Neural progenitor cell (in vitro differentiated cells): ENCODE results near the gene TPSAB1. TPM values are rescaled to one million over a fixed set of nuclear protein-coding genes. Genes with fewer than 3 reads are reported as not detected.

Experiments used
- DNase-seq: peaks from one replicate; pipeline ENCODE4 v3.0.0-alpha.2; 2016; ENCODE audit warnings: low spot score
- H2AFZ ChIP-seq: fragments of 200-600 bp; sonication (generic); replicated peaks from 2 replicates; pipeline ENCODE4 v1.6.1; 2016; ENCODE audit warnings: antibody characterized with exemption
- H3F3A ChIP-seq: fragments of 200-600 bp; sonication (generic); 2 replicates; pipeline ENCODE4 v1.6.1; 2016; ENCODE audit warnings: antibody characterized with exemption, low read depth
- H3K27ac ChIP-seq: fragments of 200-600 bp; sonication (generic); 2 replicates; pipeline ENCODE4 v1.5.1; 2016; ENCODE audit warnings: mild to moderate bottlenecking
- H3K27me3 ChIP-seq: fragments of 200-600 bp; sonication (generic); 2 replicates; pipeline ENCODE4 v1.6.1; 2016; ENCODE audit warnings: mild to moderate bottlenecking, moderate library complexity
- H3K36me3 ChIP-seq: fragments of 200-600 bp; sonication (generic); 2 replicates; pipeline ENCODE4 v1.5.1; 2016
- H3K4me1 ChIP-seq: fragments of 200-600 bp; sonication (generic); 2 replicates; pipeline ENCODE4 v1.6.1; 2016; ENCODE audit warnings: mixed run types
- H3K4me2 ChIP-seq: fragments of 200-600 bp; sonication (generic); 2 replicates; pipeline ENCODE4 v1.6.1; 2016
- H3K4me3 ChIP-seq: fragments of 200-600 bp; sonication (generic); 2 replicates; pipeline ENCODE4 v1.5.1; 2016
- H3K79me2 ChIP-seq: fragments of 200-600 bp; sonication (generic); 2 replicates; pipeline ENCODE4 v1.6.1; 2016; ENCODE audit warnings: low read depth
- H3K9ac ChIP-seq: fragments of 200-600 bp; sonication (generic); 2 replicates; pipeline ENCODE4 v1.6.1; 2016
- H3K9me3 ChIP-seq: fragments of 200-600 bp; sonication (generic); 2 replicates; pipeline ENCODE4 v1.5.1; 2016; ENCODE audit warnings: low read depth
- H4K20me1 ChIP-seq: fragments of 200-600 bp; sonication (generic); 2 replicates; pipeline ENCODE4 v1.6.1; 2016; ENCODE audit warnings: low read depth
- H3K27ac Mint-ChIP-seq: 3 replicates; pipeline ENCODE4 v1.8.0; 2021; ENCODE audit warnings: mixed read lengths
- H3K27me3 Mint-ChIP-seq: 2 replicates; pipeline ENCODE4 v1.8.0; 2022; ENCODE audit warnings: low read depth, mild to moderate bottlenecking, inconsistent platforms, moderate library complexity, mixed read lengths; ENCODE audit not compliant: insufficient read depth
- H3K36me3 Mint-ChIP-seq: 3 replicates; pipeline ENCODE4 v1.8.0; 2021; ENCODE audit warnings: mixed read lengths
- H3K4me1 Mint-ChIP-seq: 3 replicates; pipeline ENCODE4 v1.8.0; 2021; ENCODE audit warnings: mixed read lengths
- H3K4me3 Mint-ChIP-seq: 3 replicates; pipeline ENCODE4 v1.8.0; 2021; ENCODE audit warnings: mild to moderate bottlenecking, moderate library complexity, mixed read lengths
- H3K9me3 Mint-ChIP-seq: 3 replicates; pipeline ENCODE4 v1.8.0; 2020; ENCODE audit warnings: mixed read lengths
- CTCF ChIP-seq: fragments of 200-600 bp; sonication (generic); IDR thresholded peaks from 2 replicates; pipeline ENCODE4 v1.5.1; 2017; ENCODE audit warnings: antibody characterized with exemption, mild to moderate bottlenecking
- EZH2 ChIP-seq: fragments of 200-600 bp; sonication (generic); IDR thresholded peaks from 2 replicates; pipeline ENCODE4 v1.6.1; 2017; ENCODE audit warnings: antibody characterized with exemption, mild to moderate bottlenecking, moderate library complexity
- EZH2phosphoT487 ChIP-seq: fragments of 200-600 bp; sonication (generic); IDR thresholded peaks from 2 replicates; pipeline ENCODE4 v1.6.1; 2017; ENCODE audit warnings: antibody characterized with exemption
- total RNA-seq: library from RNA; depleted of rRNA; stranded (reverse); fragments of >200 nt; gene quantifications from 2 replicates; pipeline ENCODE4 v1.2.3, GENCODE V29; 2015; ENCODE audit warnings: low replicate concordance

The TPSAB1 gene
- total RNA-seq, 1 donor from 2014 or later: not detected

- Mint-ChIP-seq H3K9me3 (peaks cover 4% of the 10 kb centered on the region), H3K27me3 (peaks cover 18% of the 10 kb centered on the region), H3K36me3 (no peaks in the 10 kb centered on the region), H3K4me3 (peak overlapping the region; percentile 33), H3K27ac (peak overlapping the region; percentile 52), H3K4me1 (peaks cover 2% of the 10 kb centered on the region)
- no peaks in the 10 kb centered on the region for H4K20me1 ChIP-seq
- no peak overlapping the region for H3K27ac ChIP-seq
- no peaks in the 10 kb centered on the region for H3F3A ChIP-seq
- no peak overlapping the region for H3K4me2 ChIP-seq
- TF ChIP-seq EZH2phosphoT487: no peak
- no peak for TF ChIP-seq EZH2
- TF ChIP-seq CTCF: no peak
- no peak overlapping the region for H3K4me3 ChIP-seq
- no peak overlapping the region for H2AFZ ChIP-seq
- no peaks in the 10 kb centered on the region for H3K79me2 ChIP-seq
- H3K4me1 ChIP-seq: peaks cover under 1% of the 10 kb centered on the region
- no peak overlapping the region for H3K9ac ChIP-seq
- no peaks in the 10 kb centered on the region for H3K27me3 ChIP-seq
- DNase-seq: no peak
- H3K9me3 ChIP-seq: no peaks in the 10 kb centered on the region
- H3K36me3 ChIP-seq: no peaks in the 10 kb centered on the region
These were observed 32.1 kb downstream of the TPSAB1 start for GRCh38 chr16:1272453-1273198.

- Histone ChIP-seq H3F3A (peaks cover 6% of the 10 kb centered on the region), H3K9me3 (no peaks in the 10 kb centered on the region), H3K9ac (no peak overlapping the region), H4K20me1 (no peaks in the 10 kb centered on the region), H2AFZ (no peak overlapping the region), H3K36me3 (no peaks in the 10 kb centered on the region), H3K79me2 (no peaks in the 10 kb centered on the region), H3K4me1 (peaks cover 12% of the 10 kb centered on the region), H3K27ac (no peak overlapping the region), H3K4me3 (no peak overlapping the region), H3K4me2 (no peak overlapping the region), H3K27me3 (no peaks in the 10 kb centered on the region)
- DNase-seq: no peak
- Mint-ChIP-seq H3K27me3 (peaks cover 18% of the 10 kb centered on the region), H3K9me3 (peaks cover 4% of the 10 kb centered on the region), H3K4me3 (no peak overlapping the region), H3K4me1 (peaks cover 3% of the 10 kb centered on the region), H3K27ac (no peak overlapping the region), H3K36me3 (no peaks in the 10 kb centered on the region)
- no peak for TF ChIP-seq EZH2phosphoT487
- no peak for TF ChIP-seq CTCF
- TF ChIP-seq EZH2: no peak
These were observed 33.3 kb downstream of the TPSAB1 start for GRCh38 chr16:1273816-1274215.

- Mint-ChIP-seq H3K27me3 (peaks cover 17% of the 10 kb centered on the region), H3K4me3 (no peak overlapping the region), H3K27ac (no peak overlapping the region), H3K4me1 (peaks cover 3% of the 10 kb centered on the region), H3K9me3 (peaks cover 4% of the 10 kb centered on the region), H3K36me3 (no peaks in the 10 kb centered on the region)
- Histone ChIP-seq H3F3A (peaks cover 6% of the 10 kb centered on the region), H3K4me3 (no peak overlapping the region), H3K36me3 (no peaks in the 10 kb centered on the region), H3K9ac (no peak overlapping the region), H2AFZ (no peak overlapping the region), H3K4me1 (peaks cover 14% of the 10 kb centered on the region), H3K4me2 (no peak overlapping the region), H3K79me2 (no peaks in the 10 kb centered on the region), H4K20me1 (no peaks in the 10 kb centered on the region), H3K27ac (no peak overlapping the region), H3K9me3 (no peaks in the 10 kb centered on the region), H3K27me3 (no peaks in the 10 kb centered on the region)
- DNase-seq: no peak
- TF ChIP-seq EZH2 (no peak), CTCF (no peak), EZH2phosphoT487 (no peak)
These were observed 34.3 kb downstream of the TPSAB1 start for GRCh38 chr16:1274767-1275166.
